Activated CD8-positive, alpha-beta memory T cell treated with anti-CD3 and anti-CD28 coated beads, Interleukin-2, amount 10 ng/mL, durations not matched to agents 7 days and 5 days (primary cell): ENCODE results near the gene EXOC4. TPM values are rescaled to one million over a fixed set of nuclear protein-coding genes. Genes with fewer than 3 reads are reported as not detected.
A peak's percentile ranks its signal among the peaks of the same experiment; 100 is the strongest.

ENCODE experiments used
- ATAC-seq: fragments of 150-1000 bp; cut with Tn5 transposase; one replicate; pipeline ENCODE4 v1.10.0; 2021; ENCODE audit warnings: moderate library complexity
- CTCF ChIA-PET: fragments of 350-600 bp; sonication (Branson Sonifier 250); formaldehyde crosslinking; loops from one replicate; lab custom pipeline; 2021; ENCODE audit warnings: antibody characterized with exemption; lab: Charles Lee
- DNase-seq: peaks from one replicate; pipeline ENCODE4 v3.0.0-alpha.2; 2020
- H3K27ac Mint-ChIP-seq: one replicate; pipeline ENCODE4 v1.8.0; 2021; ENCODE audit warnings: mild to moderate bottlenecking, mixed read lengths
- H3K27me3 Mint-ChIP-seq: one replicate; pipeline ENCODE4 v1.8.0; 2021; ENCODE audit warnings: mixed read lengths
- H3K36me3 Mint-ChIP-seq: one replicate; pipeline ENCODE4 v1.8.0; 2021; ENCODE audit warnings: mild to moderate bottlenecking, mixed read lengths
- H3K4me1 Mint-ChIP-seq: one replicate; pipeline ENCODE4 v1.8.0; 2021; ENCODE audit warnings: mixed read lengths
- H3K4me3 Mint-ChIP-seq: one replicate; pipeline ENCODE4 v1.8.0; 2021; ENCODE audit warnings: mild to moderate bottlenecking, moderate library complexity, mixed read lengths
- H3K9me3 Mint-ChIP-seq: one replicate; pipeline ENCODE4 v1.8.0; 2022; ENCODE audit warnings: low read depth, mixed read lengths
- total RNA-seq, 2 experiments: library from RNA; stranded (reverse); gene quantifications; one replicate each; pipeline ENCODE4 v1.2.3, GENCODE V29; 2021

EXOC4 gene
- total RNA-seq, 2 experiments from 2014 or later, result 68.6 to 88.3 TPM

- Mint-ChIP-seq H3K27me3 (no peaks in the 10 kb centered on the region), H3K4me3 (no peak overlapping the region), H3K27ac (no peak overlapping the region), H3K36me3 (peaks cover 44% of the 10 kb centered on the region), H3K4me1 (peaks cover 9% of the 10 kb centered on the region), H3K9me3 (no peaks in the 10 kb centered on the region)
- ATAC-seq, result no peak
- CTCF ChIA-PET, result no interaction called here
- no peak for DNase-seq
Measured at GRCh38 chr7:133288970-133289369, 36.1 kb downstream of the EXOC4 start.

GRCh38 chr7:133290041-133290440 is 37.2 kb downstream of the EXOC4 start:
- Mint-ChIP-seq H3K4me1 (peaks cover 9% of the 10 kb centered on the region), H3K27ac (no peak overlapping the region), H3K9me3 (no peaks in the 10 kb centered on the region), H3K27me3 (no peaks in the 10 kb centered on the region), H3K4me3 (no peak overlapping the region), H3K36me3 (peaks cover 46% of the 10 kb centered on the region)
- ATAC-seq (no peak), DNase-seq (no peak)
- CTCF ChIA-PET, result no interaction called here

- Mint-ChIP-seq H3K9me3 (no peaks in the 10 kb centered on the region), H3K36me3 (peaks cover 46% of the 10 kb centered on the region), H3K27me3 (no peaks in the 10 kb centered on the region), H3K4me1 (peaks cover 9% of the 10 kb centered on the region), H3K4me3 (peak overlapping the region; percentile 26), H3K27ac (peak overlapping the region; percentile 62)
- CTCF ChIA-PET, result no interaction called here
- ATAC-seq, result peak; percentile 88
- DNase-seq, result peak; percentile 63
Measured at GRCh38 chr7:133290676-133291333, 37.9 kb downstream of the EXOC4 start.

- DNase-seq (no peak), ATAC-seq (no peak)
- Mint-ChIP-seq H3K36me3 (peaks cover 37% of the 10 kb centered on the region), H3K4me3 (no peak overlapping the region), H3K27me3 (no peaks in the 10 kb centered on the region), H3K4me1 (peaks cover 9% of the 10 kb centered on the region), H3K9me3 (no peaks in the 10 kb centered on the region), H3K27ac (no peak overlapping the region)
- CTCF ChIA-PET, result interaction anchor here (1.3 kb wide), 1 partner anchor 40 kb away, joined by 3 read pairs; no protein-coding TSS in a partner anchor
Measured at GRCh38 chr7:133292631-133293030, 39.8 kb downstream of the EXOC4 start.

GRCh38 chr7:133293384-133294160 is 40.7 kb downstream of the EXOC4 start:
- Mint-ChIP-seq H3K27me3 (no peaks in the 10 kb centered on the region), H3K27ac (no peak overlapping the region), H3K4me3 (no peak overlapping the region), H3K9me3 (no peaks in the 10 kb centered on the region), H3K4me1 (peaks cover 9% of the 10 kb centered on the region), H3K36me3 (peaks cover 31% of the 10 kb centered on the region)
- CTCF ChIA-PET, result interaction anchor here (1.3 kb wide), 1 partner anchor 39 kb away, joined by 3 read pairs; no protein-coding TSS in a partner anchor
- no peak for DNase-seq
- no peak for ATAC-seq

- no peak for ATAC-seq
- peaks cover 9% of the 10 kb centered on the region for H3K4me1 Mint-ChIP-seq
- H3K4me3 Mint-ChIP-seq, result no peak overlapping the region
- DNase-seq, result no peak
- H3K9me3 Mint-ChIP-seq, result no peaks in the 10 kb centered on the region
- no peak overlapping the region for H3K27ac Mint-ChIP-seq
- no peaks in the 10 kb centered on the region for H3K27me3 Mint-ChIP-seq
- CTCF ChIA-PET, result no interaction called here
- peaks cover 24% of the 10 kb centered on the region for H3K36me3 Mint-ChIP-seq
Measured at GRCh38 chr7:133294234-133294633, 41.4 kb downstream of the EXOC4 start.

GRCh38 chr7:133295484-133295883 is 42.6 kb downstream of the EXOC4 start:
- H3K9me3 Mint-ChIP-seq, result no peaks in the 10 kb centered on the region
- H3K36me3 Mint-ChIP-seq, result peaks cover 15% of the 10 kb centered on the region

GRCh38 chr7:133297093-133297492 is 44.2 kb downstream of the EXOC4 start:
- Mint-ChIP-seq H3K27me3 (no peaks in the 10 kb centered on the region), H3K27ac (no peak overlapping the region), H3K4me1 (peaks cover 2% of the 10 kb centered on the region), H3K4me3 (no peak overlapping the region), H3K36me3 (peaks cover 6% of the 10 kb centered on the region), H3K9me3 (no peaks in the 10 kb centered on the region)
- CTCF ChIA-PET, result no interaction called here
- DNase-seq, result no peak
- ATAC-seq, result no peak

More at GRCh38 chr7:133295484-133295883, 42.6 kb downstream of the EXOC4 start:
- Mint-ChIP-seq H3K4me1 (peaks cover 9% of the 10 kb centered on the region), H3K4me3 (no peak overlapping the region), H3K27me3 (no peaks in the 10 kb centered on the region), H3K27ac (no peak overlapping the region)
- DNase-seq, result no peak
- no peak for ATAC-seq
- CTCF ChIA-PET, result interaction anchor here (1.0 kb wide), 2 partner anchors 11 to 18 kb away, joined by 3 read pairs; no protein-coding TSS in a partner anchor

GRCh38 chr7:133298080-133298479 is 45.2 kb downstream of the EXOC4 start:
- H3K4me1 Mint-ChIP-seq, result peaks cover 2% of the 10 kb centered on the region
- no peaks in the 10 kb centered on the region for H3K27me3 Mint-ChIP-seq
- no peak overlapping the region for H3K4me3 Mint-ChIP-seq
- CTCF ChIA-PET, result interaction anchor here (0.6 kb wide), 1 partner anchor 37 kb away, joined by 3 read pairs; no protein-coding TSS in a partner anchor
- no peaks in the 10 kb centered on the region for H3K9me3 Mint-ChIP-seq
- ATAC-seq (no peak), DNase-seq (no peak)
- H3K36me3 Mint-ChIP-seq, result peaks cover 2% of the 10 kb centered on the region
- no peak overlapping the region for H3K27ac Mint-ChIP-seq

- peaks cover 1% of the 10 kb centered on the region for H3K36me3 Mint-ChIP-seq
- H3K4me1 Mint-ChIP-seq, result no peaks in the 10 kb centered on the region
- no peaks in the 10 kb centered on the region for H3K27me3 Mint-ChIP-seq
- CTCF ChIA-PET, result no interaction called here
- H3K27ac Mint-ChIP-seq, result no peak overlapping the region
- no peak overlapping the region for H3K4me3 Mint-ChIP-seq
- ATAC-seq, result no peak
- DNase-seq, result no peak
- H3K9me3 Mint-ChIP-seq, result no peaks in the 10 kb centered on the region
Measured at GRCh38 chr7:133299676-133300075, 46.8 kb downstream of the EXOC4 start.

GRCh38 chr7:133300088-133300487 is 47.2 kb downstream of the EXOC4 start:
- Mint-ChIP-seq H3K9me3 (no peaks in the 10 kb centered on the region), H3K27ac (no peak overlapping the region), H3K4me1 (no peaks in the 10 kb centered on the region), H3K36me3 (peaks cover 2% of the 10 kb centered on the region), H3K27me3 (no peaks in the 10 kb centered on the region), H3K4me3 (no peak overlapping the region)
- ATAC-seq (no peak), DNase-seq (no peak)
- CTCF ChIA-PET, result no interaction called here

- H3K4me1 Mint-ChIP-seq, result no peaks in the 10 kb centered on the region
- CTCF ChIA-PET, result no interaction called here
- H3K27ac Mint-ChIP-seq, result no peak overlapping the region
- no peak overlapping the region for H3K4me3 Mint-ChIP-seq
- H3K36me3 Mint-ChIP-seq, result peaks cover 5% of the 10 kb centered on the region
- no peaks in the 10 kb centered on the region for H3K9me3 Mint-ChIP-seq
- no peak for ATAC-seq
- H3K27me3 Mint-ChIP-seq, result no peaks in the 10 kb centered on the region
- DNase-seq, result no peak
Measured at GRCh38 chr7:133300811-133301210, 47.9 kb downstream of the EXOC4 start.

- DNase-seq, result no peak
- H3K4me1 Mint-ChIP-seq, result no peaks in the 10 kb centered on the region
- no peak overlapping the region for H3K4me3 Mint-ChIP-seq
- H3K36me3 Mint-ChIP-seq, result peaks cover 11% of the 10 kb centered on the region
- ATAC-seq, result no peak
- no peaks in the 10 kb centered on the region for H3K27me3 Mint-ChIP-seq
- CTCF ChIA-PET, result no interaction called here
- H3K27ac Mint-ChIP-seq, result no peak overlapping the region
- H3K9me3 Mint-ChIP-seq, result no peaks in the 10 kb centered on the region
Measured at GRCh38 chr7:133301444-133301843, 48.6 kb downstream of the EXOC4 start.

GRCh38 chr7:133303372-133303771 is 50.5 kb downstream of the EXOC4 start:
- ATAC-seq, result no peak
- no peaks in the 10 kb centered on the region for H3K27me3 Mint-ChIP-seq
- peaks cover 26% of the 10 kb centered on the region for H3K36me3 Mint-ChIP-seq
- H3K4me3 Mint-ChIP-seq, result no peak overlapping the region
- no peak for DNase-seq
- no peak overlapping the region for H3K27ac Mint-ChIP-seq
- no peaks in the 10 kb centered on the region for H3K9me3 Mint-ChIP-seq
- CTCF ChIA-PET, result no interaction called here
- no peaks in the 10 kb centered on the region for H3K4me1 Mint-ChIP-seq
